Measurements from ENCODE around the gene CHMP2A. TPM values are rescaled to one million over a fixed set of nuclear protein-coding genes. Genes with fewer than 3 reads are reported as not detected.

The CHMP2A gene
- total and polyA plus RNA-seq, 2 of the 13 experiments (the other 11 are each of a cell fraction or from before 2014, with no cell fraction given): 49.7 to 55.0 TPM

GRCh38 chr19:58554494-58555368 is at the start of gene CHMP2A (continued):
- TF ChIP-seq ZFP41 (CRISPR knock-in tag; IDR thresholded peaks at IDR 0.05; ENCODE audit: borderline replicate concordance): no peak
- no peak for TF ChIP-seq SMYD3 (CRISPR knock-in tag; IDR thresholded peaks at IDR 0.05)
- no peak for TF ChIP-seq ZNF512 (CRISPR knock-in tag; IDR thresholded peaks at IDR 0.05)
- TF ChIP-seq REXO4 (CRISPR knock-in tag; IDR thresholded peaks at IDR 0.05; ENCODE audit: borderline replicate concordance): no peak
- 0 out of 2 replicates have a peak, but pooled peaks have one; percentile 24 for TF ChIP-seq IRF9 (CRISPR knock-in tag; IDR thresholded peaks at IDR 0.05; ENCODE audit: borderline replicate concordance)
- TF ChIP-seq ZNF180 (CRISPR knock-in tag; IDR thresholded peaks at IDR 0.05; ENCODE audit: borderline replicate concordance, low read depth): no peak
- TF ChIP-seq TARDBP (CRISPR knock-in tag; IDR thresholded peaks at IDR 0.05): no peak
- 0 out of 2 replicates have a peak, but pooled peaks have one; percentile 43 for TF ChIP-seq TSC22D2 (CRISPR knock-in tag; IDR thresholded peaks at IDR 0.05; ENCODE audit: borderline replicate concordance)
- no peak for TF ChIP-seq NFIB (CRISPR knock-in tag; IDR thresholded peaks at IDR 0.05; ENCODE audit: borderline replicate concordance)
- TF ChIP-seq GMEB2 (CRISPR knock-in tag; IDR thresholded peaks at IDR 0.05; ENCODE audit: low read depth): 0 out of 2 replicates have a peak, but pooled peaks have one; percentile 18
- no peak for TF ChIP-seq ZNF740 (CRISPR knock-in tag; IDR thresholded peaks at IDR 0.05)
- TF ChIP-seq KIAA2018 (CRISPR knock-in tag; IDR thresholded peaks at IDR 0.05; ENCODE audit: borderline replicate concordance): no peak
